Measurements from ENCODE around the gene SIVA1.
A peak's percentile ranks its signal among the peaks of the same experiment; 100 is the strongest.

SIVA1 gene

GRCh38 chr14:104715416-104715815 lies 37.5 kb upstream of the SIVA1 start:
- peak overlapping the region; percentile 64 for H3K27ac ChIP-seq
- TF ChIP-seq, protein P1, sequence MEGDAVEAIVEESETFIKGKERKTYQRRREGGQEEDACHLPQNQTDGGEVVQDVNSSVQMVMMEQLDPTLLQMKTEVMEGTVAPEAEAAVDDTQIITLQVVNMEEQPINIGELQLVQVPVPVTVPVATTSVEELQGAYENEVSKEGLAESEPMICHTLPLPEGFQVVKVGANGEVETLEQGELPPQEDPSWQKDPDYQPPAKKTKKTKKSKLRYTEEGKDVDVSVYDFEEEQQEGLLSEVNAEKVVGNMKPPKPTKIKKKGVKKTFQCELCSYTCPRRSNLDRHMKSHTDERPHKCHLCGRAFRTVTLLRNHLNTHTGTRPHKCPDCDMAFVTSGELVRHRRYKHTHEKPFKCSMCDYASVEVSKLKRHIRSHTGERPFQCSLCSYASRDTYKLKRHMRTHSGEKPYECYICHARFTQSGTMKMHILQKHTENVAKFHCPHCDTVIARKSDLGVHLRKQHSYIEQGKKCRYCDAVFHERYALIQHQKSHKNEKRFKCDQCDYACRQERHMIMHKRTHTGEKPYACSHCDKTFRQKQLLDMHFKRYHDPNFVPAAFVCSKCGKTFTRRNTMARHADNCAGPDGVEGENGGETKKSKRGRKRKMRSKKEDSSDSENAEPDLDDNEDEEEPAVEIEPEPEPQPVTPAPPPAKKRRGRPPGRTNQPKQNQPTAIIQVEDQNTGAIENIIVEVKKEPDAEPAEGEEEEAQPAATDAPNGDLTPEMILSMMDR (IDR thresholded peaks at IDR 0.05): no peak
- TF ChIP-seq ZFX (IDR thresholded peaks at IDR 0.05; ENCODE audit: borderline replicate concordance): no peak

DNA sequence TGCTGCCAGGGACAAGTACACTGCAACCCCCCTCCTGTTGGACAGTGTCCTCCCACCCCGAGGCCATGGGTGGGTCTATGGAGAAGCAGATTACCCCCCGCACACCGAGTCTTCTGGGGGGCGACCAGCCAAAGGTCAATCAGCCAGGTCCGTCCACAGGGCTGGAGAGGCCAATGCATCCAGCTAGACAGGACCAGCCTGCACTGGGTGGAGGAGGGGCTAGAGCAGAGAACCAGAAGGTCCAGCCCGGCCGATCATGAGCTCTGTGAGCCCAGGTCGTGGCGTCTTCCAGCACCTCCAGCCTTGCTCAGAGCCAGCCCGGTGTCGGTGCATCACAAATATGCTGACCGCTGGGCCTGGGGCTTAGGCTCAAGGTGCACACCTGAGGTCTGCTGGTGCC lies 37.1 kb upstream of the SIVA1 start:
- no peak for TF ChIP-seq ZFX (IDR thresholded peaks at IDR 0.05; ENCODE audit: borderline replicate concordance)
- TF ChIP-seq, protein P1 (IDR thresholded peaks at IDR 0.05): no peak

DNA sequence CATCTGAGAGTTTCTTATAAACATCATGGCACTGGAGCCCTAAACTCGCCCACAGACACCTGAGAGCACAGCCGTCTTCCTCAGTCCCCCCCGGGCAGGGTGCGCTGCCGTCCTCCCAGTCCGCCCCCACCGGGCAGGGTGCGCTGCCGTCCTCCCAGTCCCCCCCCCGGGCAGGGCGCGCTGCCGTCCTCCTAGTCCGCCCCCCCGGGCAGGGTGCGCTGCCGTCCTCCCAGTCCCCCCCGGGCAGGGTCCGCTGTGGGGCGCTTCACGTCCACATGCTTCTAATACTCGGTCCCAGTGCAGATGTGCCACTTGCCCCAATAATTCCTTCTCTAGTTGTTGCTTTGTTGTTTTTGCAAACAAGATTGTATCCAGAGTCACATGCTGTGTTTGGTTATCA lies 35.8 kb upstream of the SIVA1 start:
- H3K27ac ChIP-seq: no peak overlapping the region
- TF ChIP-seq, protein P1 (IDR thresholded peaks at IDR 0.05): no peak
- no peak for TF ChIP-seq ZFX (IDR thresholded peaks at IDR 0.05; ENCODE audit: borderline replicate concordance)

More for the DNA sequence above, 37.1 kb upstream of the SIVA1 start:
- peak overlapping the region; percentile 64 for H3K27ac ChIP-seq

DNA sequence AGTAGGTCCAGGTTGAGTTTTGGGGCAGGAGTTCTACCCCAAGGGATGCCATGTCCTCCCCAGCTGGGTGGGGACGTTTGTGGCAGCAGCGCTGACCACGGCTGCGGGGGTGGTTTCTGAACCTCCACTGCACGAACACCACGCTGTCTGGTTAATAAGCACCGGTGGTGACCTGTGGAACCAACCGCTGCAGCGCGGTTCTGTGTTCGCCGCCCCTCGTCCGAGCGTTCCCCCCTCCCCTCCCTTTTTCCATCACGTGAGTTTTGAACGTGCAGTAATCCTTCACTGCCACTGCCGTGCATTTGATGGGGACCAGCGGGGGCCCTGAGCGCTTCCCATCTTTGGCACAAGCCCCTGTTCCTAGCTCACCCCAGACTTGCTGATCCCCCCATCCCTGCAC lies 35.3 kb upstream of the SIVA1 start:
- H3K27ac ChIP-seq: no peak overlapping the region
- no peak for TF ChIP-seq ZFX (IDR thresholded peaks at IDR 0.05; ENCODE audit: borderline replicate concordance)
- TF ChIP-seq, protein P1 (IDR thresholded peaks at IDR 0.05): no peak

DNA sequence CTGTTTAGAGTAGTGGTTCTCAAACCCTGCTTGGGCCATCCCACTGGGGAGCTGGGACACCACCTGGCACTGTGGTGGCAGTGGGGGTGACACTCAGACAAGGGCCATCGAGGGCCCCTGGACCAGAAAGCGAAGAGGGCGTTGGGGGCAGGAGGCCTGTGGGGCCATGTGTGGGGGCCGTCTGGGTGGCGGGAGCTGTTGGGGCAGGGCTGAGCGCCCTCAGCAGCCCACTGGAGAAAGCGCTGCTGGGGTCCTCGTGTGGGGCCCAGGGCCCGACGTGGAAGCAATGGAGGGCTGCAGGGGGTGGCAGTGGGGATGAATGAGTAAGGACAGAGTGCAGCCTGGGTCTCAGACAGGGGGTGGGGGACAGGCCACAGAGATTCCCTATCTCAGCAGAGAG lies 34.8 kb upstream of the SIVA1 start:
- TF ChIP-seq ZFX (IDR thresholded peaks at IDR 0.05; ENCODE audit: borderline replicate concordance): no peak
- TF ChIP-seq, protein P1 (IDR thresholded peaks at IDR 0.05): no peak
- H3K27ac ChIP-seq: no peak overlapping the region

- no peak overlapping the region for H3K27ac ChIP-seq
- TF ChIP-seq, protein P1 (IDR thresholded peaks at IDR 0.05): no peak
- no peak for TF ChIP-seq ZFX (IDR thresholded peaks at IDR 0.05; ENCODE audit: borderline replicate concordance)
Measured at GRCh38 chr14:104718871-104719270, 34.1 kb upstream of the SIVA1 start.

GRCh38 chr14:104719343-104719742 lies 33.6 kb upstream of the SIVA1 start:
- TF ChIP-seq ZFX (IDR thresholded peaks at IDR 0.05; ENCODE audit: borderline replicate concordance): no peak
- TF ChIP-seq, protein P1 (IDR thresholded peaks at IDR 0.05): no peak
- H3K27ac ChIP-seq: no peak overlapping the region

All from 22Rv1 (cell line).